Activated naive CD4-positive, alpha-beta T cell treated with anti-CD3 and anti-CD28 coated beads for 36 hours (primary cell): ENCODE measurements around the gene PTCHD4. TPM values are rescaled to one million over a fixed set of nuclear protein-coding genes. Genes with fewer than 3 reads are reported as not detected.
"Not testable (repeated sequence)": the region's sequence is repeated elsewhere in the genome, so short reads cannot be mapped to it uniquely, and the experiment has no call there.

Experiments
- CTCF ChIA-PET: fragments of 350-600 bp; sonication (Branson Sonifier 250); formaldehyde crosslinking; loops from one replicate; lab custom pipeline; 2021; ENCODE audit warnings: antibody characterized with exemption; lab: Charles Lee
- DNase-seq: peaks from one replicate; pipeline ENCODE4 v3.0.0-alpha.2; 2020
- H3K27ac Mint-ChIP-seq: one replicate; pipeline ENCODE4 v1.8.0; 2021; ENCODE audit warnings: mild to moderate bottlenecking, mixed read lengths
- H3K27me3 Mint-ChIP-seq: one replicate; pipeline ENCODE4 v1.8.0; 2021; ENCODE audit warnings: low read depth, mixed read lengths
- H3K36me3 Mint-ChIP-seq: one replicate; pipeline ENCODE4 v1.8.0; 2021; ENCODE audit warnings: low read depth, mixed read lengths
- H3K4me1 Mint-ChIP-seq: one replicate; pipeline ENCODE4 v1.8.0; 2021; ENCODE audit warnings: low read depth, mixed read lengths
- H3K4me3 Mint-ChIP-seq: one replicate; pipeline ENCODE4 v1.8.0; 2021; ENCODE audit warnings: mild to moderate bottlenecking, moderate library complexity, mixed read lengths
- H3K9me3 Mint-ChIP-seq: one replicate; pipeline ENCODE4 v1.8.0; 2021; ENCODE audit warnings: mixed read lengths
- intact Hi-C: fragments of 100-400 bp; cut with micrococcal nuclease; formaldehyde crosslinking; loops from one replicate; pipeline ENCODE4 v1.15.1; 2023
- total RNA-seq, 2 experiments: library from RNA; stranded (reverse); gene quantifications; one replicate each; pipeline ENCODE4 v1.2.3, GENCODE V29; 2021

The PTCHD4 gene
- total RNA-seq = not detected

DNA sequence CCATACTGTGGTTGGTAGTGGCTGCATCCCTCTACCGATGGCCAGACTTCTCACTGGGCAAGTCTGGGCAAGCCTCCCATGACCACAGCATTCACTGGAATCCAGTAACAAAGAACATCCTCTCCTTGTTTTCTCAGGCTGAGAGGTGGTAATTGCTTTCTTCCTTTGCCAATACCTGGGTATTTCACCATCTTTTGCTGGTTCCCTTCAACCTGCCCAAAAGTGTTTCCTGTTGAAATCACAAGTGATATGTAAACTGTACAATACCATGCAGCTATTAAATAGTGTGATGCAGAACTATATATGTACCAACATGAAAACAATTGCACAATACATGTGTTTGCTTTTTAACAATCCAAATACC, at the start of gene PTCHD4:
Gene PTCHD4 (minus strand): TSS at position 55 of the 364 bp plus-strand sequence. CDS start 42,240 bp downstream, outside the sequence.
- H3K9me3 Mint-ChIP-seq = peaks cover 3% of the 10 kb centered on the region
- H3K36me3 Mint-ChIP-seq = no peaks in the 10 kb centered on the region
- no peak for DNase-seq
- no peaks in the 10 kb centered on the region for H3K4me1 Mint-ChIP-seq
- no peak within 1 kb of the TSS for H3K4me3 Mint-ChIP-seq
- CTCF ChIA-PET = no interaction called here
- no peaks in the 10 kb centered on the region for H3K27me3 Mint-ChIP-seq
- H3K27ac Mint-ChIP-seq = no peak within 1 kb of the TSS
- intact Hi-C loops = no loop called here

DNA sequence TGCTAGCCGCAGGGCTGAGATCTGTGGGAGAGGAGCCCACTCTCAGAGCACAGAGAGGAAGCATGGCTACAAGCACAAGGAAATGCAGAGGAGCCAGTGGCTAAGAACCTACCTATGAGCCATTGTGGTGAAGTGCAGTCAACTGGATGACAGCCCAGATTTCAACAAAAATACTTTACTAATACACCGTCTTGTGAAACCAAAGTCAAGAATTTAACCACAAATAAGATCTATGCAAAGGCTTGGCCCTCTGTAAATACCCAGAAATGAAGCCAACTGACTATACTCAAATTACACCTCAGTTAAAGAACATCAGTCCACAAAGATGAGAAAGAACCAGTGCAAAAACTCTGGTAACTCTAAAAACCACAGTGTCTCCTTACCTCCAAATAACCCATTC, 40.1 kb upstream of the PTCHD4 start:
- Mint-ChIP-seq H3K27me3 (no peaks in the 10 kb centered on the region), H3K27ac (no peak overlapping the region), H3K36me3 (no peaks in the 10 kb centered on the region), H3K9me3 (peaks cover 12% of the 10 kb centered on the region), H3K4me1 (no peaks in the 10 kb centered on the region), H3K4me3 (no peak overlapping the region)
- CTCF ChIA-PET = no interaction called here
- intact Hi-C loops = no loop called here
- DNase-seq = no peak

DNA sequence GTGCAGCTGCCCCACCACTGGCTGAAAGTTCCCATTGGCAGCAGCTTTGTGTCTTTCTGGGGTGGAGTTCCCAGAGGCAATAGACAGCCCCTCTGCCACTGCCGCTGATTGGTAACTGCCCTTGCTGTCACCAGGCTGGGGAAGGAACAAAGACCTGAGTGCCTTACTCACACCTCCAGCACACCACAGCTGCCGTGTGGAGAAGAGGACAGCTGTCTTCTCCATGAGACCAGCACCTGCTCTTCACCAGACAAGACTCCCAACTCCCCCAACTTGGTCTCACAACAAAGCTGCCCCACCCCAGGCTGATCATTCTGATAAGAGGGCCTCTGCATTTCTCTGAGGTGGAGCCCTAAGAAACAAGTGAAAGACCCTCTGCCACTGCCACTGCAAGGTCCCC, 39.7 kb upstream of the PTCHD4 start:
- DNase-seq = no peak
- intact Hi-C loops = no loop called here
- no peaks in the 10 kb centered on the region for H3K27me3 Mint-ChIP-seq
- peaks cover 12% of the 10 kb centered on the region for H3K9me3 Mint-ChIP-seq
- no peak overlapping the region for H3K4me3 Mint-ChIP-seq
- no peaks in the 10 kb centered on the region for H3K4me1 Mint-ChIP-seq
- CTCF ChIA-PET = no interaction called here
- H3K36me3 Mint-ChIP-seq = no peaks in the 10 kb centered on the region
- H3K27ac Mint-ChIP-seq = no peak overlapping the region

DNA sequence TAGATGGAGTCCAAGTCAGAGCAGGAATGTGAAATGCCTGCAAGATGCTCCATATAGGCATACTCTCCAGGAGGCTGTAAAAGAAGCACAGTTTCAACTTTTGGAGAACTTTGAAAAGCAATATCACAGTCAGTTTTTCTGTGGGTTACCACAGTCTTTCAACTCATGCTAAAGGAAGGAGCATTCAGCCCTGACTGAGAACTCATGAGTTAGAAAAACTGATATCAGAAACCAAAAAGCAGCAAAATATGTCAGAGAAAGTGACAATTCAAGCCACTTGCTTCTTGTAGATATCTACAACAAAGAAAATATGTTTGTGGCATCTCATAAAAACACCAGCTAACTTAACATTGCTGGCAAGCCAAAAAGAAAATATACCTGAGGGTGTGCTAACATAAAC, 36.1 kb upstream of the PTCHD4 start:
- Mint-ChIP-seq H3K36me3 (no peaks in the 10 kb centered on the region), H3K27ac (no peak overlapping the region), H3K27me3 (no peaks in the 10 kb centered on the region), H3K4me1 (no peaks in the 10 kb centered on the region), H3K9me3 (peaks cover 3% of the 10 kb centered on the region), H3K4me3 (no peak overlapping the region)
- intact Hi-C loops = no loop called here
- CTCF ChIA-PET = no interaction called here
- no peak for DNase-seq

DNA sequence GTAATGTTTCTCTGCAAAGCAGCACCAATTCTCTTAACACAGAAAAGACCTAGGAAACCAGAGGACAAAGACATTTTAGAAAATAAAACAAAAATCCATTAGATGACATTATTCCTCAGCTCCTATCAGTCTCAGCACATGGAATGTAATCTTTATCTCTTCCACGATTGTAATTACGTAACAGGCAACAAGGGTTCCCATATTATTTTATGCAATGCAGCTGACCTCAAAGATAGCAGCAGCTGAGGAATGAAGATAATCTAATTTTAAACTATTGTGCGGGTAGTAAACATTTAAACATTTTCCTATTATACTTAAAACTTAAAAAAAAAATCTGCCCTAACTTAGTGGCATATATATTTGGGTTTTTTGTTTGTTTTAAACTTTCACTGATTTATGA, 33.0 kb upstream of the PTCHD4 start:
- intact Hi-C loops = no loop called here
- no peak overlapping the region for H3K27ac Mint-ChIP-seq
- H3K36me3 Mint-ChIP-seq = no peaks in the 10 kb centered on the region
- no peaks in the 10 kb centered on the region for H3K27me3 Mint-ChIP-seq
- H3K4me3 Mint-ChIP-seq = no peak overlapping the region
- CTCF ChIA-PET = no interaction called here
- peaks cover under 1% of the 10 kb centered on the region for H3K9me3 Mint-ChIP-seq
- DNase-seq = no peak
- H3K4me1 Mint-ChIP-seq = no peaks in the 10 kb centered on the region

DNA sequence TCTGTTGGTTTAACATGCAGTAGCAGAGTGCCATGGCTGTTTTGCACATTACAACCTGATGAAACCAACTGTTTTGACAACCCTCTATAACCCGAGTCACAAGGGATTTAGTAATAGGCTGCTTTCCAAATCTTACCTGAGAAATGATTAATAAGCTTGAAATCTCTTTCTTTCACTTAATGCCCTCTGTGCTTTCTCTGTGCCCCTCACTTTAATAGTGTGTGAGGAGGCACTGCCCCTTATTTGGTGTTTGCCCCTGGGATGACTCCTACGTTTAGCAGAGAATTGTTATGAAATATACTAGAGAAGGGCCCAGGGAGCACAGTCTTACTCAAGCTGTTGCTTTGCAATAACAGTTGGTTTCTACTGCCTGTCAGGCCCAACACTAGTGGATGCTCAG, 31.0 kb upstream of the PTCHD4 start:
- Mint-ChIP-seq H3K9me3 (no peaks in the 10 kb centered on the region), H3K4me3 (no peak overlapping the region), H3K4me1 (no peaks in the 10 kb centered on the region), H3K27ac (no peak overlapping the region), H3K27me3 (no peaks in the 10 kb centered on the region), H3K36me3 (no peaks in the 10 kb centered on the region)
- CTCF ChIA-PET = no interaction called here
- intact Hi-C loops = no loop called here
- DNase-seq = no peak

DNA sequence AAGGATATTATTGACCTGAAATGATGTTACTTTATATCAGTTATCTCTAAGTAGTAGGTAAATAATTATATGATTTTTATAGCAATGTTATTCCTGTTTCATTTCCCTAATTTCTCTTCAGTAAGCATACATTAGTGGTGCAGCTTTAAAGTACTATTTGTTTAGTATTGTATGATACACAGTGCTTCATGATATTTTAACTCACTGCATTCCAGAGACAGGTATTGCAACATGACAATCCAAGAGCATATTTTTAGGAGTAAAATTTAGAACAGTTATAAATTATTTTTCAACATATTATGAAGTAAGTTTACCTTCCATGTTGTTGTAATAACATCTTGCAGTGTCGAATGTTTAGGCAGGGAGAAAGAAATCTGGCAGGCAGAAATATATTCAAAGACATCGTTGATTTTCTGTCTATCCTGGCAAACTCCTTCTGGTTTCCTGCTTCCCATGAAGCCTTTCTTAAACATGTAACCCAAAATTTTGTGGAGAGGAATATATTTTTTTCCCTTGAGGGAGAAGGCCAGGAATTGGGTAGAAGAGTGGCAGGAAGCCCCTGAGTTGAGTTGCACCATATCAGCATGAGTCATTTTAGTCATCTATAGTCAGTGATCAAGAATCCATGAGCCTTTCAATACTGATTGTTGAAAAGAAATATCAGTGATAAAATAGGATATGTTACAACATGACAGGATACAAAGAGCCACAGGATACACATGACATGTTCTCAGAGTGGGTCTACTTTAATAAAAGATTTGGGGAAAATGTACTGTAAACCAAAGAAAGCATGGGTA, 29.0 kb upstream of the PTCHD4 start:
- DNase-seq = no peak
- no peaks in the 10 kb centered on the region for H3K4me1 Mint-ChIP-seq
- no peaks in the 10 kb centered on the region for H3K9me3 Mint-ChIP-seq
- CTCF ChIA-PET = no interaction called here
- no peaks in the 10 kb centered on the region for H3K36me3 Mint-ChIP-seq
- intact Hi-C loops = no loop called here
- no peaks in the 10 kb centered on the region for H3K27me3 Mint-ChIP-seq
- H3K4me3 Mint-ChIP-seq = no peak overlapping the region
- H3K27ac Mint-ChIP-seq = no peak overlapping the region

DNA sequence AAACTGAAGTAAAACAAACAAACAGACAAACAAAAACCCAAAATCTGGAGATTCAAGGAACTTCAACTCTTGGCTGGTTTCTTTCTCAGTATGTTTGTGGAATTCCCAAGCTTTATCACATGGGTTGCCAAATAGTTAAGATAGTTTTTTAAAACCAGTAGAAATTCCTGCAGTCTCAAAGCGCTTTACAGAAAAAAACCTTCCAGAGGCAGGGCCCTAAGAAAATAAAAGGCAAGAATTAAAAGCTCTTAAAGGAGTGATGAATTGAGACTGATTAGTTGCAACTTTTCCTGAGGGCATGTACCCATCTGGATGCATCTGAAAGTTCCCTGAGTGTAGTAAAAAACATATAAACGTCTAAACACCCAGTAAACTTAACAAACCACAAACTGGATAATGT, 25.9 kb upstream of the PTCHD4 start:
- peaks cover 1% of the 10 kb centered on the region for H3K9me3 Mint-ChIP-seq
- H3K4me1 Mint-ChIP-seq = no peaks in the 10 kb centered on the region
- CTCF ChIA-PET = no interaction called here
- intact Hi-C loops = no loop called here
- H3K27ac Mint-ChIP-seq = no peak overlapping the region
- DNase-seq = no peak
- no peaks in the 10 kb centered on the region for H3K36me3 Mint-ChIP-seq
- H3K4me3 Mint-ChIP-seq = no peak overlapping the region
- no peaks in the 10 kb centered on the region for H3K27me3 Mint-ChIP-seq

DNA sequence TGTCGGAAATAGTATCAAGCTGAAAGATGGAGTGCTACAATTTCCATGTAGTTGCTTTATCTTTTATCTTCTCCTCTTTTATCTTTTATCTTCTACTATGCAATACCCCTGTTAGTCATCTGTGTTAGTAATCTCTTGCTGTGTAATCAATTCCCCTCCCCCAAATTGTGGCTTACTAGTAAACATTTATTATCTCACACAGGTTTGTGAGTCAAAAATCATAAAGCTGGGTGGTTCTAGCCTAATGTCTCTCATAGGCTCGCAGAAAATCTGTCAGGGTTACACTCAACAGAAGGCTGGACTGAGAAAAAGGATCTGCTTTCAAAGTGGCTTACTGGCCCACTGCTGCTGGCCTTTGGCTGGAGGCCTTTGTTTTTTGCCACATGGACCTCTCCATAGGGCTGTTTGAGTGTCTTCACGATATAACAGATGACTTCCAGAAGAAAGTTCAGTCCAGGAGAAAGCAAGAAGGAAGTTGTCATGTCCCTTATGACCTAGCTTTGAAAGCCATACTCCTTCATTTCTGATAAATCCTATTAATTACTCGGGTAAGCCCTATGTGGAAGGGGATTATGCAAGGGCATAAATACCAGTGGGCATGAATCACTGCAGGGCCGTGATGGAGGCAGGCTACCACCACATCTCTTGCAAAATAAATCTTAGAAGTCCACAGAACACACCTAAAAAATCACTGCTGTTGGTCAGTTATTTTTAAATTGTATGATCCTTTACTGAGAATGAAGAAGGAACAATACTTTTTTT, 24.5 kb upstream of the PTCHD4 start:
- no peaks in the 10 kb centered on the region for H3K36me3 Mint-ChIP-seq
- CTCF ChIA-PET = no interaction called here
- intact Hi-C loops = no loop called here
- peaks cover 1% of the 10 kb centered on the region for H3K9me3 Mint-ChIP-seq
- H3K4me1 Mint-ChIP-seq = no peaks in the 10 kb centered on the region
- H3K27ac Mint-ChIP-seq = no peak overlapping the region
- no peak for DNase-seq
- no peaks in the 10 kb centered on the region for H3K27me3 Mint-ChIP-seq
- no peak overlapping the region for H3K4me3 Mint-ChIP-seq

DNA sequence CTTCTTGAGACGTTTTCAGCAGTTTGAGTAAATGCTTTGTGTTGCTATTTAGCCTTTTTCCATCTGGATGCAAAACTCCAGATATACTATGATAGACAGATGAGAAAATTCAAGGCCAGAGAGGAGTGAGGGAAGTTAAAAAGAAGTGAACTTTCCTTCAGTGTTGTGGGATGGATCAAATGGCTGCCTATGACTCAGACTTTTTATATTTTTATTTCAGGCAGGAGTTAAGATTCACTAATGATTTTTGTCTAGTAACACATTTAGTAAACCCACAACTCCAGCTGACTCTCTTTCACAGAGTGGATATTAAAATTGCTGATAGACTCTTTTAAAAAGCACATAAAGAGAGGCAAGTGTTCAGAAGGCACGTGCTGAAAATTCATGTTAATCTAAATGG, 23.2 kb upstream of the PTCHD4 start:
- Mint-ChIP-seq H3K27me3 (no peaks in the 10 kb centered on the region), H3K4me3 (no peak overlapping the region), H3K4me1 (no peaks in the 10 kb centered on the region), H3K27ac (no peak overlapping the region), H3K9me3 (peaks cover 1% of the 10 kb centered on the region), H3K36me3 (no peaks in the 10 kb centered on the region)
- intact Hi-C loops = no loop called here
- no peak for DNase-seq
- CTCF ChIA-PET = no interaction called here

DNA sequence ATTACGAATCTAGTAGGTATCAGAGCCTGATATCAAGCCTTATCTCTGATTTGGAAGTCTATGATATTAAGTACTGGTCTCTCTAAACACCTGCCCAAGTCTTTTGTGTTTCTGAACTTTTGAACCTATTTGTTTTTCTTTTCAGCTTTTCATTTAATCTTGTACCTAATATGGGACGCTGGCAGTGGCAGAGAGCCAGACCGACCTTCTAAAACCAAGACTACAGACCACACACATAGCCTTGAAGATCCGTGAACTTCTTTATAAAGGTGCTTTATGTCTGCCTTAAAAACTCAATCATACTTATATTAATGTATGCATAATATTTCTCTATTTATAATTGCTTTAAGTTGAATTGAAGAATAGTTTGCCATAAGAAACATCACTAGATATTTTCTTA, 12.6 kb upstream of the PTCHD4 start:
- intact Hi-C loops = no loop called here
- CTCF ChIA-PET = no interaction called here
- no peak for DNase-seq
- H3K27ac Mint-ChIP-seq = no peak overlapping the region
- no peaks in the 10 kb centered on the region for H3K9me3 Mint-ChIP-seq
- no peaks in the 10 kb centered on the region for H3K4me1 Mint-ChIP-seq
- H3K27me3 Mint-ChIP-seq = no peaks in the 10 kb centered on the region
- H3K36me3 Mint-ChIP-seq = no peaks in the 10 kb centered on the region
- no peak overlapping the region for H3K4me3 Mint-ChIP-seq

DNA sequence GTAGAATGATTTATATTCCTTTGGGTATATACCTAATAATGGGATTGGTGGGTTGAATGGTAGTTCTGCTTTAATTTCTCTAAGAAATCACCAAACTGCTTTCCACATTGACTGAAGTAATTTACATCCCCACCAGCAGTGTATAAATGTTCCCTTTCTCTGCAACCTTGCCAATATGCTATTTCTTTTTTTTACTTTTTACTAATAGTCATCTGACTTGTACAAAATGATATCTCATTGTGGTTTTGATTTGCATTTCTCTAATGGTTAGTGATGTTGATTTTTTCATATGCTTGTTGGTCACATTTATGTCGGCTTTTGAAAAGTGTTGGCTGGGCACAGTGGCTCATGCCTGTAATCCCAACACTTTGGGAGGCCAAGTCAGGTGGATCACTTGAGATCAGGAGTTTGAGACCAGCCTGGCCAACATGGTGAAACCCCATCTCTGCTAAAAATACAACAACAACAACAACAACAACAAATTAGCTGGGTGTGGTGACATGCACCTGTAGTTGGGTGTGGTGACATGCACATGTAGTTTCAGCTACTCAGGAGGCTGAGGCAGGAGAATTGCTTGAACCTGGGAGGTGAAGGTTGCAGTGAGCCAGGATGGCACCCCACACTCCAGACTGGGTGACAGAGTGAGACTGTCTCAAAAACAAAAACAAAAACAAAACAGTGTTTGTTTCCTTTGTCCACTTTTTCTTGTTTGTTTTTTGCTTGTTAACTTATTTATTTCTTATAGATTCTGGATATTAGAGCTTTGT, 11.2 kb upstream of the PTCHD4 start:
- DNase-seq, H3K9me3 Mint-ChIP-seq, H3K36me3 Mint-ChIP-seq, CTCF ChIA-PET, H3K27me3 Mint-ChIP-seq, H3K27ac Mint-ChIP-seq, H3K4me3 Mint-ChIP-seq, intact Hi-C loops, H3K4me1 Mint-ChIP-seq: not testable (repeated sequence)
